ENCODE results near the gene KRT71.
"Not testable (repeated sequence)": the region's sequence is repeated elsewhere in the genome, so short reads cannot be mapped to it uniquely, and the experiment has no call there.

Gene KRT71

DNA sequence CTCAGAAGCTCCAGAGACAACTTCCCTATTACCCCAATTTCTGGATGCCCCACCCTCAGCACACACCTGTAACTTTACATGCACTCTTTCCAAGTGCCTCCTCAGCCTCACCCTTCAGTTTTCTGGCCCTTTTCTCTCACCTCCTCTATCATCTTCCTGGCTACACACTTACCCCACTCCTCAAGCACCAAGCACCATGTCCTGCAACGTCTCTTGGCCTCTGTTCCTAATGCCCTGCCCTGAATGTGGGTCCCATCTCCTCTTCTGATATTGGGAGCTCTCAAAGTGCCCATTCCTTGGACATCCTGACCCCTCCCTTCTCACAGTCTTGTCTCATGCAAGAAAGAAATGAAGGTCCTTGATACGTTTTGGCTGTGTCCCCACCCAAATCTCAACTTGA lies 47.1 kb upstream of the KRT71 start:
- Histone ChIP-seq H3K4me1 (no peaks in the 10 kb centered on the region), H3K27me3 (peaks cover 0 to 37% of the 10 kb centered on the region in 2 donors), H3K9me3 (no peaks in the 10 kb centered on the region), H3K4me3 (no peak overlapping the region), H3K36me3 (no peaks in the 10 kb centered on the region), H3K27ac (no peak overlapping the region)
- TF ChIP-seq, protein P1, sequence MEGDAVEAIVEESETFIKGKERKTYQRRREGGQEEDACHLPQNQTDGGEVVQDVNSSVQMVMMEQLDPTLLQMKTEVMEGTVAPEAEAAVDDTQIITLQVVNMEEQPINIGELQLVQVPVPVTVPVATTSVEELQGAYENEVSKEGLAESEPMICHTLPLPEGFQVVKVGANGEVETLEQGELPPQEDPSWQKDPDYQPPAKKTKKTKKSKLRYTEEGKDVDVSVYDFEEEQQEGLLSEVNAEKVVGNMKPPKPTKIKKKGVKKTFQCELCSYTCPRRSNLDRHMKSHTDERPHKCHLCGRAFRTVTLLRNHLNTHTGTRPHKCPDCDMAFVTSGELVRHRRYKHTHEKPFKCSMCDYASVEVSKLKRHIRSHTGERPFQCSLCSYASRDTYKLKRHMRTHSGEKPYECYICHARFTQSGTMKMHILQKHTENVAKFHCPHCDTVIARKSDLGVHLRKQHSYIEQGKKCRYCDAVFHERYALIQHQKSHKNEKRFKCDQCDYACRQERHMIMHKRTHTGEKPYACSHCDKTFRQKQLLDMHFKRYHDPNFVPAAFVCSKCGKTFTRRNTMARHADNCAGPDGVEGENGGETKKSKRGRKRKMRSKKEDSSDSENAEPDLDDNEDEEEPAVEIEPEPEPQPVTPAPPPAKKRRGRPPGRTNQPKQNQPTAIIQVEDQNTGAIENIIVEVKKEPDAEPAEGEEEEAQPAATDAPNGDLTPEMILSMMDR (IDR thresholded peaks at IDR 0.05) = no peak
- no peak for DNase-seq
- intact Hi-C loops (cut with DNase I; ENCODE audit: low total_unique reads) = no loop called here

DNA sequence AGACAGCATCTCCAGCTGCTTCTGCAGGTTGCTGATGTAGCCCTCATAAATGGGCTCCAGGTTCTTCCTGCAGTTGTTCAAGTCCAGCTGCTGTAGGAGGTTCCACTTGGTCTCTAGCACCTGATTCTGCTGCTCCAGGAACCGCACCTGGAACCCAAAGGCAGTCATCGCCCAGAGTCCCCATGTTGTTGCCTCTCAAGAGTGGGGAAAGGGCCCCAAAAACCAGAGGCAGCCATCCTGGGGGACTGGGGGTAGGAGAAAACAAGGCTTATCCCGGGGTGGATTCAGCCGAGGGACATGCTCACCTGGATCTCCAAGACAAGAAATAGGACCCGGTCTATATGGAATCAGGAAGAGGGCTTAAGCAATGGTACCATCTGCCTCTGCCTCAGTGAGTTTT lies 46.0 kb upstream of the KRT71 start:
- intact Hi-C loops (cut with DNase I; ENCODE audit: low total_unique reads) = loop anchor here (10.0 kb wide), 1 partner anchor 366 kb away; no protein-coding TSS in a partner anchor
- DNase-seq = no peak
- H3K9me3 ChIP-seq = no peaks in the 10 kb centered on the region
- no peak overlapping the region for H3K27ac ChIP-seq
- no peaks in the 10 kb centered on the region for H3K36me3 ChIP-seq
- peaks cover 0 to 37% of the 10 kb centered on the region in 2 donors for H3K27me3 ChIP-seq
- H3K4me1 ChIP-seq = no peaks in the 10 kb centered on the region
- H3K4me3 ChIP-seq = no peak overlapping the region
- TF ChIP-seq, protein P1 (IDR thresholded peaks at IDR 0.05) = no peak

GRCh38 chr12:52594237-52594636 lies 41.3 kb upstream of the KRT71 start:
- not testable (repeated sequence) for H3K36me3 ChIP-seq, H3K9me3 ChIP-seq, H3K27ac ChIP-seq, H3K4me3 ChIP-seq, H3K4me1 ChIP-seq
- intact Hi-C loops (cut with DNase I; ENCODE audit: low total_unique reads) = loop anchor here (10.0 kb wide), 1 partner anchor 371 kb away; no protein-coding TSS in a partner anchor
- peaks cover 0 to 33% of the 10 kb centered on the region in 2 donors for H3K27me3 ChIP-seq
- DNase-seq = peak in 1 of 2 donors; percentile 3

DNA sequence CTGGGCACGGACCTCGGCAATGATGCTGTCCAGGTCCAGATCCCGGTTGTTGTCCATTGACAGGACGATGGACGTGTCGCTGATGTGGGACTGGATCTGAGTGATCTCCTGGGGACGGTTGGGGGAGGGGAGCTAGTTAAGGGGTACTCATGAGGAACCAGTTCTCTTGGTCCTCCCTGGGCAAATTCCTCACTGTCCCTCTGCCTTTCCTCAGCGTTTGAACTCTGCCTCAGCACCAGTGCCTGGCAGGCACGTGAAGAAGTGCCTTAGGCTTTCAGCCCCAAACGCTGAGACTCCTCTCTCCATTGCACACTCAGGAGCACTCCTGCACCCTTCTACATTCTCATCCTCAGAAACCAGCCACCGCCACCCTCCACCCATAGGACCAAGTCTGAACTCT lies 38.6 kb upstream of the KRT71 start:
- Histone ChIP-seq H3K9me3 (no peaks in the 10 kb centered on the region), H3K36me3 (no peaks in the 10 kb centered on the region), H3K4me3 (no peak overlapping the region), H3K27ac (no peak overlapping the region), H3K4me1 (no peaks in the 10 kb centered on the region), H3K27me3 (peaks cover 0 to 39% of the 10 kb centered on the region in 2 donors)
- TF ChIP-seq, protein P1 (IDR thresholded peaks at IDR 0.05) = no peak
- peak; percentile 21 to 48 for DNase-seq
- intact Hi-C loops (cut with DNase I; ENCODE audit: low total_unique reads) = loop anchor here (10.0 kb wide), 1 partner anchor 373 kb away; no protein-coding TSS in a partner anchor

DNA sequence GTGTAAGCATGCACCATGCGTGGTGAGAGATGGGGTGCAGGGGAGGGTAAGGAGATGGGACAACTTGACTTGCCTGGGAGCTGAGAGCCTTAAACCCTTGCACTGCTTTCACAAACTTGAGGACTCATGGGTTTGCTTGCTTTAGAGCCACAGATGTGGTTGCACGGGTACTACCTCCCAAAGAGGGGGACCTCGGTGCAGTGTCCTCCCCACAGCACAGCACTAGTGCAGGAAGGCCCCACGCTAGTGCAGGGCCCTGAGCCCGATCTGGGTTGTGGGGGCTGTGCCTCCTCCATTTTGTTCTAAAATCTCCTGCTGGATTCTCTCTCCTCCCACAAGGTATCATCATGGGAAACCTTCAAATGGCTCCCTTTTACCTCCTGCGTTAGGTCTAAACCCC lies 37.1 kb upstream of the KRT71 start:
- Histone ChIP-seq H3K4me1 (no peaks in the 10 kb centered on the region), H3K27ac (no peak overlapping the region), H3K9me3 (no peaks in the 10 kb centered on the region), H3K4me3 (no peak overlapping the region), H3K27me3 (peaks cover 0 to 41% of the 10 kb centered on the region in 2 donors), H3K36me3 (no peaks in the 10 kb centered on the region)
- TF ChIP-seq, protein P1 (IDR thresholded peaks at IDR 0.05) = no peak
- intact Hi-C loops (cut with DNase I; ENCODE audit: low total_unique reads) = loop anchor here (10.0 kb wide), 1 partner anchor 375 kb away; no protein-coding TSS in a partner anchor
- DNase-seq = peak; percentile 2 to 21

DNA sequence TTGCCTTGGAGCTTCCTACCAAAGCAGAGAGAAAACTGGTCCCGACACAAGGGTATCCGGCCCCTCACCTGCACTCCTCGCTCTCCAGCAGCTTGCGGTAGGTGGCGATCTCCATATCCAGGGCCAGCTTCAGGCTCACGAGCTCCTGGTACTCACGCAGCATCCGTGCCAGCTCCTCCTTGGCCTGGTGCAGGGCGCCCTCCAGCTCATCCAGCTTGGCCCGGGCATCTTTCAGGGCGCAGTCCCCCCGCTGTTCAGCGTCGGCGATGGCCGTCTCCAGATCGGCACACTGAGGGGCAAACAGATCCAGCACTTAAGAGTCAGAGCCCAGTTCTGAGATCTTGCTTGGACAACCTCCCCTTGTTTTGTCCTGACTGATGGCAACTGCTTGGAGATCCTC lies 34.6 kb upstream of the KRT71 start:
- Histone ChIP-seq H3K4me3 (no peak overlapping the region), H3K27me3 (peaks cover 0 to 34% of the 10 kb centered on the region in 2 donors), H3K4me1 (no peaks in the 10 kb centered on the region), H3K27ac (no peak overlapping the region), H3K9me3 (no peaks in the 10 kb centered on the region), H3K36me3 (no peaks in the 10 kb centered on the region)
- TF ChIP-seq, protein P1 (IDR thresholded peaks at IDR 0.05) = no peak
- intact Hi-C loops (cut with DNase I; ENCODE audit: low total_unique reads) = loop anchor here (10.0 kb wide), 2 partner anchors 203 to 443 kb away; partner anchors contain the start of gene KRT84
- DNase-seq = peak; percentile 3 to 40

Data from tibial artery (tissue), 4 donors.